H1 (cell line): ENCODE data around the gene TNIK. TPM values are rescaled to one million over a fixed set of nuclear protein-coding genes. Genes with fewer than 3 reads are reported as not detected.

Source experiments
- CBX8 ChIP-seq: fragments of 300-800, 300-1000 bp; sonication (generic); IDR thresholded peaks from 2 replicates; pipeline ENCODE4 v1.7.1; 2016; ENCODE audit warnings: low read depth, low read length, borderline replicate concordance
- MAX ChIP-seq: IDR thresholded peaks from 2 replicates; pipeline ENCODE4 v1.6.1; 2012; ENCODE audit warnings: inconsistent platforms
- PHF8 ChIP-seq: fragments of 200-600 bp; sonication (generic); conservative IDR thresholded peaks from 2 replicates; pipeline ENCODE4 v1.7.1; 2012; ENCODE audit warnings: low read depth, mild to moderate bottlenecking, inconsistent platforms, low read length, moderate library complexity
- TCF12 ChIP-seq: IDR thresholded peaks from 2 replicates; pipeline ENCODE4 v1.6.1; 2011; ENCODE audit warnings: low read depth, mild to moderate bottlenecking, low read length
- polyA plus RNA-seq, 7 experiments: library from polyadenylated mRNA; depleted of rRNA in 3 of 7; stranded (reverse) in 5 of 7; unstranded in 2 of 7; fragments of >200 nt in 5 of 7; fragments of 200-250 nt in 2 of 7; gene quantifications; 1 replicate in 5 of 7; 2 replicates in 1 of 7; 4 replicates in 1 of 7; pipeline versions ENCODE4 v1.2.1 to v1.2.3, GENCODE V29; 2011 to 2013; ENCODE audit warnings: missing spikeins in 2 of 7, mixed read lengths in 2 of 7
- total RNA-seq: library from RNA; stranded (reverse); fragmentation: NEBNext Ultra II Directional; extraction: Animal tissue kit (Norgen Biotek cat#: 25700); gene quantifications from 2 replicates; pipeline ENCODE4 v1.2.1, GENCODE V29; 2021

The TNIK gene
- total and polyA plus RNA-seq, 2 of the 8 experiments (the other 6 are each of a cell fraction or from before 2014, with no cell fraction given): 7.4 to 42.0 TPM

DNA sequence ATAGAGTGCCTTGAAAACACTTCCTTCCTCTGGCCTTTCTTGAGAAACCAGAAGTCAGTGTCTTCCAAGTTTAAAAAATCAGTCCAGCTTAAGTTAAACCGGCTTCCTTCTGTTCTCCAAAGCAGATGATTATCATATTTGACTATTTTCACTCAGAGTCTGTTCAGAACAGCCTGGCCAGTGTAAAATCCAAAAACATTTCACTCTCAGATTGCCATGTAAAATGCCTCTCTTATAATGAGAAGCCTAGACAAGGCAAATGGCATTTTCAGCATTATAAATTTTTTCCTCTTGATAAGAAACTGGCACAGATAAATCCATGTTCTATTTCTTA, 193.5 kb downstream of the TNIK start (continued):
- TF ChIP-seq MAX: no peak
- TF ChIP-seq TCF12: no peak
- no peak for TF ChIP-seq CBX8
- TF ChIP-seq PHF8: no peak
